Activated T-helper 2 cell treated with anti-CD3 and anti-CD28 coated beads, Interferon-gamma antibody, Interleukin-2, Interleukin-4, amounts not matched to agents 10 μg/mL and 5 μg/mL and 100 μg/mL, durations not matched to agents 14 hours and 24 hours and 36 hours (primary cell): ENCODE data around the gene GPR141. TPM values are rescaled to one million over a fixed set of nuclear protein-coding genes. Genes with fewer than 3 reads are reported as not detected.

Experiments used
- DNase-seq: peaks from one replicate; pipeline ENCODE4 v3.0.0; 2021; ENCODE audit warnings: low spot score
- H3K27ac Mint-ChIP-seq: one replicate; pipeline ENCODE4 v1.8.0; 2021; ENCODE audit warnings: mixed read lengths
- H3K27me3 Mint-ChIP-seq: one replicate; pipeline ENCODE4 v1.8.0; 2021; ENCODE audit warnings: low read depth, mixed read lengths
- H3K36me3 Mint-ChIP-seq: one replicate; pipeline ENCODE4 v1.8.0; 2021; ENCODE audit warnings: low read depth, mixed read lengths
- H3K4me1 Mint-ChIP-seq: one replicate; pipeline ENCODE4 v1.8.0; 2021; ENCODE audit warnings: low read depth, mixed read lengths
- H3K4me3 Mint-ChIP-seq: one replicate; pipeline ENCODE4 v1.8.0; 2021; ENCODE audit warnings: low read depth, mild to moderate bottlenecking, moderate library complexity, mixed read lengths
- H3K9me3 Mint-ChIP-seq: one replicate; pipeline ENCODE4 v1.8.0; 2021; ENCODE audit warnings: mixed read lengths
- intact Hi-C: fragments of 100-400 bp; cut with micrococcal nuclease; formaldehyde crosslinking; loops from one replicate; pipeline ENCODE4 v1.15.1; 2023
- total RNA-seq: library from RNA; stranded (reverse); gene quantifications from 2 replicates; pipeline ENCODE4 v1.2.3, GENCODE V29; 2022

The GPR141 gene
- total RNA-seq, result not detected in 2 replicates

- Mint-ChIP-seq H3K36me3 (no peaks in the 10 kb centered on the region), H3K27ac (no peak within 1 kb of the TSS), H3K4me3 (no peak within 1 kb of the TSS), H3K9me3 (no peaks in the 10 kb centered on the region), H3K4me1 (peaks cover 4% of the 10 kb centered on the region), H3K27me3 (peaks cover 22% of the 10 kb centered on the region)
- intact Hi-C loops, result no loop called here
- no peak for DNase-seq
Observed at GRCh38 chr7:37683246-37684120, at the start of gene GPR141. Gene GPR141 (plus strand): TSS chr7:37683766. CDS start chr7:37740394, 56,628 bp downstream.

- Mint-ChIP-seq H3K9me3 (no peaks in the 10 kb centered on the region), H3K27me3 (peaks cover 12% of the 10 kb centered on the region), H3K4me3 (no peak overlapping the region), H3K36me3 (no peaks in the 10 kb centered on the region), H3K4me1 (no peaks in the 10 kb centered on the region), H3K27ac (no peak overlapping the region)
- intact Hi-C loops, result no loop called here
- no peak for DNase-seq
Observed at GRCh38 chr7:37635346-37635745, 48.2 kb upstream of the GPR141 start.

- Mint-ChIP-seq H3K27ac (no peak overlapping the region), H3K4me3 (no peak overlapping the region), H3K9me3 (no peaks in the 10 kb centered on the region), H3K4me1 (peaks cover 2% of the 10 kb centered on the region), H3K27me3 (peaks cover 4% of the 10 kb centered on the region), H3K36me3 (no peaks in the 10 kb centered on the region)
- DNase-seq, result no peak
- intact Hi-C loops, result no loop called here
Observed at GRCh38 chr7:37642028-37642540, 41.5 kb upstream of the GPR141 start.

GRCh38 chr7:37643876-37644275 is 39.7 kb upstream of the GPR141 start:
- Mint-ChIP-seq H3K9me3 (no peaks in the 10 kb centered on the region), H3K4me1 (peaks cover 2% of the 10 kb centered on the region), H3K36me3 (no peaks in the 10 kb centered on the region), H3K27me3 (peaks cover 4% of the 10 kb centered on the region), H3K4me3 (no peak overlapping the region), H3K27ac (no peak overlapping the region)
- DNase-seq, result no peak
- intact Hi-C loops, result no loop called here

- Mint-ChIP-seq H3K4me1 (peaks cover 2% of the 10 kb centered on the region), H3K36me3 (no peaks in the 10 kb centered on the region), H3K4me3 (no peak overlapping the region), H3K9me3 (no peaks in the 10 kb centered on the region), H3K27me3 (peaks cover 2% of the 10 kb centered on the region), H3K27ac (no peak overlapping the region)
- no peak for DNase-seq
- intact Hi-C loops, result no loop called here
Observed at GRCh38 chr7:37645282-37646050, 38.1 kb upstream of the GPR141 start.

GRCh38 chr7:37656913-37657530 is 26.5 kb upstream of the GPR141 start:
- no peak overlapping the region for H3K27ac Mint-ChIP-seq
- DNase-seq, result no peak
- H3K4me1 Mint-ChIP-seq, result peaks cover 7% of the 10 kb centered on the region
- intact Hi-C loops, result no loop called here
- H3K9me3 Mint-ChIP-seq, result no peaks in the 10 kb centered on the region
- peaks cover 14% of the 10 kb centered on the region for H3K27me3 Mint-ChIP-seq
- no peak overlapping the region for H3K4me3 Mint-ChIP-seq
- no peaks in the 10 kb centered on the region for H3K36me3 Mint-ChIP-seq

GRCh38 chr7:37657816-37658215 is 25.8 kb upstream of the GPR141 start:
- intact Hi-C loops, result no loop called here
- Mint-ChIP-seq H3K9me3 (no peaks in the 10 kb centered on the region), H3K4me3 (no peak overlapping the region), H3K4me1 (peaks cover 7% of the 10 kb centered on the region), H3K27ac (no peak overlapping the region), H3K36me3 (no peaks in the 10 kb centered on the region), H3K27me3 (peaks cover 14% of the 10 kb centered on the region)
- no peak for DNase-seq

GRCh38 chr7:37659971-37660565 is 23.5 kb upstream of the GPR141 start:
- Mint-ChIP-seq H3K4me3 (no peak overlapping the region), H3K27ac (no peak overlapping the region), H3K9me3 (no peaks in the 10 kb centered on the region), H3K36me3 (no peaks in the 10 kb centered on the region), H3K27me3 (peaks cover 14% of the 10 kb centered on the region), H3K4me1 (peaks cover 11% of the 10 kb centered on the region)
- no peak for DNase-seq
- intact Hi-C loops, result no loop called here

GRCh38 chr7:37660614-37661013 is 23.0 kb upstream of the GPR141 start:
- peaks cover 11% of the 10 kb centered on the region for H3K4me1 Mint-ChIP-seq
- no peak for DNase-seq
- no peak overlapping the region for H3K27ac Mint-ChIP-seq
- peaks cover 11% of the 10 kb centered on the region for H3K27me3 Mint-ChIP-seq
- no peaks in the 10 kb centered on the region for H3K9me3 Mint-ChIP-seq
- intact Hi-C loops, result no loop called here
- H3K36me3 Mint-ChIP-seq, result no peaks in the 10 kb centered on the region
- H3K4me3 Mint-ChIP-seq, result no peak overlapping the region

- peaks cover 3% of the 10 kb centered on the region for H3K4me1 Mint-ChIP-seq
- no peaks in the 10 kb centered on the region for H3K36me3 Mint-ChIP-seq
- no peak overlapping the region for H3K4me3 Mint-ChIP-seq
- DNase-seq, result no peak
- peaks cover 3% of the 10 kb centered on the region for H3K27me3 Mint-ChIP-seq
- H3K9me3 Mint-ChIP-seq, result no peaks in the 10 kb centered on the region
- H3K27ac Mint-ChIP-seq, result no peak overlapping the region
- intact Hi-C loops, result no loop called here
Observed at GRCh38 chr7:37663693-37664092, 19.9 kb upstream of the GPR141 start.

- Mint-ChIP-seq H3K4me1 (peaks cover 3% of the 10 kb centered on the region), H3K27ac (no peak overlapping the region), H3K4me3 (no peak overlapping the region), H3K27me3 (peaks cover 4% of the 10 kb centered on the region), H3K9me3 (no peaks in the 10 kb centered on the region), H3K36me3 (no peaks in the 10 kb centered on the region)
- DNase-seq, result no peak
- intact Hi-C loops, result no loop called here
Observed at GRCh38 chr7:37665352-37666022, 18.1 kb upstream of the GPR141 start.
